Pancreas (tissue), 10 donors: ENCODE data around the gene STAT4. TPM values are rescaled to one million over a fixed set of nuclear protein-coding genes. Genes with fewer than 3 reads are reported as not detected.

Experiments used
- ATAC-seq, 4 donors: fragments of 200-7000 bp; cut with Tn5 transposase; one replicate each; pipeline versions ENCODE4 v1.8.0 to v1.9.1; 2020; ENCODE audit warnings: mild to moderate bottlenecking in 4 of 4, moderate library complexity in 4 of 4
- DNase-seq, 6 donors: peaks; one replicate each; pipeline ENCODE4 v3.0.0-alpha.2; 2020
- FAIRE-seq: peaks from 2 replicates; lab custom pipeline; 2012; peaks lifted over from hg19 to GRCh38; lab: Jason Lieb, UNC
- H3K27ac ChIP-seq, 4 donors: fragments of 200-600 bp; sonication (generic); 1 replicate in 3 of 4; 2 replicates in 1 of 4; pipeline versions ENCODE4 v1.5.0 to v1.8.0; 2020
- H3K27me3 ChIP-seq, 4 donors: fragments of 200-600 bp; one replicate each; pipeline ENCODE4 v1.8.0; 2021
- H3K36me3 ChIP-seq, 3 donors: fragments of 200-600 bp; sonication (generic) in 1 of 3; one replicate each; pipeline versions ENCODE4 v1.5.0 to v1.8.0; 2020 to 2021
- H3K4me1 ChIP-seq, 3 donors: fragments of 200-600 bp; one replicate each; pipeline ENCODE4 v1.8.0; 2021
- H3K4me3 ChIP-seq, 4 donors: fragments of 200-600 bp; sonication (generic) in 2 of 4; one replicate each; pipeline versions ENCODE4 v1.5.0 to v1.8.0; 2020 to 2021
- H3K9me3 ChIP-seq, 4 donors: fragments of 200-600 bp; one replicate each; pipeline ENCODE4 v1.8.0; 2021
- CTCF ChIP-seq, 4 donors: fragments of 200-600 bp; sonication (generic) in 3 of 4; IDR thresholded peaks; one replicate each; pipeline versions ENCODE4 v1.5.0 to v1.8.0; 2021; ENCODE audit warnings: antibody characterized with exemption in 4 of 4
- WGBS, 2 donors: extraction: QIAGEN DNeasy Blood & Tissue Kit; methylation state at CpG; one replicate each; pipeline ENCODE4 v1.1.7; 2013; 5-methylcytosine and 5-hydroxymethylcytosine counted together
- intact Hi-C, 3 donors: fragments of 100-400 bp; cut with DNase I; formaldehyde crosslinking; loops; one replicate each; pipeline versions ENCODE4 v1.11.1 to v1.14.2; 2022
- polyA plus RNA-seq, 2 donors: library from polyadenylated mRNA; stranded (reverse); fragments of 200-250 nt; gene quantifications; one replicate each; pipeline ENCODE4 v1.2.3, GENCODE V29; 2013
- total RNA-seq, 6 donors: library from RNA; stranded (reverse); fragmentation: NEBNext Ultra II Directional in 4 of 6; extraction: Animal tissue kit (Norgen Biotek cat#: 25700) in 4 of 6; gene quantifications; one replicate each; pipeline versions ENCODE4 v1.2.1 to v1.2.4, GENCODE V29; 2021 to 2023
- donor health status: healthy with polysubstance abuse.
- donor health status: DM: no; HTN: no; CAD: no; lungs with moderate emphysema.
- donor health status: DM: no; HTN: no; CAD: no.
- donor health status: control.
- donor health status: control.
- donor health status: Bipolar disorder and iron deficiency.
- donor health status: DM: yes; HTN: yes; CAD: no.
- donor health status: DM: no; HTN: no; CAD: no.
- donor health status: DM: no; HTN: no; CAD: no.
- donor health status: DM: yes; HTN: yes; CAD: no.

STAT4 gene
- total and polyA plus RNA-seq, 8 donors: 0.60 to 6.4 (median 1.8) TPM

- intact Hi-C loops: loop anchor here in 1 of 3 donors (10.0 kb wide), 1 partner anchor 159 kb away; no protein-coding TSS in a partner anchor
- no peak for FAIRE-seq
Measured at GRCh38 chr2:191013932-191014652, 136.7 kb downstream of the STAT4 start, which contains the start of gene STAT1. STAT1 (minus strand) TSS chr2:191014171; CDS start chr2:191010003, 4,168 bp downstream.

GRCh38 chr2:191013682-191013931 lies 137.2 kb downstream of the STAT4 start:
- ATAC-seq: no peak
- no peaks in the 10 kb centered on the region for H3K36me3 ChIP-seq
- peak overlapping the region; percentile 85 to 94 (median 88) for H3K4me3 ChIP-seq
- no peaks in the 10 kb centered on the region for H3K27me3 ChIP-seq
- no peak for TF ChIP-seq CTCF (IDR thresholded peaks at IDR 0.05)
- no peaks in the 10 kb centered on the region for H3K9me3 ChIP-seq
- FAIRE-seq: no peak
- H3K4me1 ChIP-seq: peaks cover 4 to 20% (median 6%) of the 10 kb centered on the region in 3 donors
- DNase-seq: no peak
- intact Hi-C loops: loop anchor here in 1 of 3 donors (10.0 kb wide), 1 partner anchor 159 kb away; no protein-coding TSS in a partner anchor
- H3K27ac ChIP-seq: peak overlapping the region; percentile 63 to 95 (median 90)
- 0% methylated on average over 14 of the region's 14 CpGs for WGBS, 2 donors

More at GRCh38 chr2:191013932-191014652, 136.7 kb downstream of the STAT4 start, which contains the start of gene STAT1:
- Histone ChIP-seq H3K36me3 (no peaks in the 10 kb centered on the region), H3K4me1 (peaks cover 5 to 21% (median 6%) of the 10 kb centered on the region in 3 donors), H3K27me3 (no peaks in the 10 kb centered on the region), H3K9me3 (no peaks in the 10 kb centered on the region), H3K27ac (peak within 1 kb of the TSS; percentile 63 to 95 (median 90)), H3K4me3 (peak within 1 kb of the TSS; percentile 85 to 94 (median 88))
- peak; percentile 97 to 99 (median 98) for ATAC-seq
- WGBS, 2 donors: 0 to 1% methylated on average over 67 to 68 of the region's 68 CpGs
- peak; percentile 90 to 98 (median 94) for DNase-seq
- TF ChIP-seq CTCF (IDR thresholded peaks at IDR 0.05): peak in 1 of 4 donors; percentile 7

GRCh38 chr2:191012845-191013681 lies 137.7 kb downstream of the STAT4 start:
- no peaks in the 10 kb centered on the region for H3K36me3 ChIP-seq
- no peaks in the 10 kb centered on the region for H3K27me3 ChIP-seq
- FAIRE-seq (no peak), ATAC-seq (peak; percentile 20 to 29 (median 24)), DNase-seq (no peak)
- H3K9me3 ChIP-seq: no peaks in the 10 kb centered on the region
- H3K27ac ChIP-seq: peak overlapping the region; percentile 63 to 95 (median 90)
- no peak for TF ChIP-seq CTCF (IDR thresholded peaks at IDR 0.05)
- H3K4me1 ChIP-seq: peaks cover 4 to 20% (median 6%) of the 10 kb centered on the region in 3 donors
- WGBS, 2 donors: 14 to 20% methylated on average over 14 of the region's 14 CpGs
- H3K4me3 ChIP-seq: peak overlapping the region; percentile 85 to 94 (median 88)
- intact Hi-C loops: loop anchor here in 1 of 3 donors (10.0 kb wide), 1 partner anchor 158 kb away; no protein-coding TSS in a partner anchor

GRCh38 chr2:191012346-191012745 lies 138.4 kb downstream of the STAT4 start:
- Histone ChIP-seq H3K27me3 (no peaks in the 10 kb centered on the region), H3K36me3 (peaks cover 0 to under 1% (median 0%) of the 10 kb centered on the region in 3 donors), H3K4me3 (peak overlapping the region in 2 of 4 donors; percentile 91 to 94), H3K27ac (no peak overlapping the region), H3K4me1 (peaks cover 4 to 20% (median 6%) of the 10 kb centered on the region in 3 donors), H3K9me3 (no peaks in the 10 kb centered on the region)
- FAIRE-seq (no peak), DNase-seq (no peak), ATAC-seq (no peak)
- TF ChIP-seq CTCF (IDR thresholded peaks at IDR 0.05): no peak
- WGBS, 2 donors: 78 to 100% methylated on average over 3 of the region's 3 CpGs
- intact Hi-C loops: loop anchor here in 1 of 3 donors (10.0 kb wide), 1 partner anchor 158 kb away; no protein-coding TSS in a partner anchor
